Endothelial cell of hepatic sinusoid (primary cell): ENCODE results near the gene WDR76.

Experiments used
- in situ Hi-C: cut with HindIII; loops from 2 replicates; pipeline ENCODE4 v1.10.0; 2017; ENCODE audit warnings: low sequenced_read_pairs

WDR76 gene

DNA sequence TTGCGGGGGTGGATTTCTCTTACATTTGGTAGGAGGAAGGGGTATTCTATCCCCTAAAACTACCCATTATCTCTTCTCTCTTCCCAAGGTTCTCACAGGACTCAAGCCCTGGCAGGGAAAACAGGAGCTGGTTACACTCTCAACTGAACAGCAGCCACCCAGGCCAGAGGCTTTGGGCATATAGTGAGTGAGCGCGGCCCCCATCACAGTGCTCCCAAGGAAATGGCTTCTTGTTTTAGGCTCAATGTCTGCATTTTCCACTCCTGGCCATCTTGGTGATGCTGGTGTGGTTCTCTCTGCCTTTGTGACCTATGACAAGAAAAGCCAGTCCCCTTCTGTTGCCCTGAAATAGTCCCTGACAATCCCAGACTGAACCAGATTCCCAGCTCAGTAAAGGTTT, 50.1 kb downstream of the WDR76 start:
- in situ Hi-C loops: no loop called here

GRCh38 chr15:43877371-43877770, 50.6 kb downstream of the WDR76 start:
- in situ Hi-C loops: no loop called here

- in situ Hi-C loops: no loop called here
Observed at GRCh38 chr15:43878446-43878845, 51.6 kb downstream of the WDR76 start.

GRCh38 chr15:43879386-43880355, 52.9 kb downstream of the WDR76 start:
- in situ Hi-C loops: no loop called here

- in situ Hi-C loops: no loop called here
Observed at GRCh38 chr15:43880406-43881194, 53.8 kb downstream of the WDR76 start.

DNA sequence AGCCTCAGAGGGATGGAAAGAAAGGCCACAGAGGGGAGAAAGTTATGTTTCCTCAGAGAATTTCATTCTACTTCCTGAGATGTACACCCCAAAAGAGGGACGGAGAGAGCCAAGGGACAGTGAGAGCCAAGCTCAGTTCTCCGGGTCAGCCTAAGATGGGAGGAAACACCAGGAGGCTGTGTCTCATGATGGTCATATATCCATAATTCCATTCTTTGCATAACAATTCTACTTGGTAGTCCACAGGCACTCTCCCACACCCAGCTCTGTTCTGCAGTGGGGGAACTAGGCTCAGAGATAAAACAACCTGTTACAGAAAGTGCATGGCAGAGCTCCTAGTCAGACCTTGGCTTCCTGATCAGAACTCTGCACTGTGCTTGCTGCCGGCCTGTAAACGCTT, 54.4 kb downstream of the WDR76 start:
- in situ Hi-C loops: no loop called here

GRCh38 chr15:43881944-43882343, 55.1 kb downstream of the WDR76 start:
- in situ Hi-C loops: no loop called here

DNA sequence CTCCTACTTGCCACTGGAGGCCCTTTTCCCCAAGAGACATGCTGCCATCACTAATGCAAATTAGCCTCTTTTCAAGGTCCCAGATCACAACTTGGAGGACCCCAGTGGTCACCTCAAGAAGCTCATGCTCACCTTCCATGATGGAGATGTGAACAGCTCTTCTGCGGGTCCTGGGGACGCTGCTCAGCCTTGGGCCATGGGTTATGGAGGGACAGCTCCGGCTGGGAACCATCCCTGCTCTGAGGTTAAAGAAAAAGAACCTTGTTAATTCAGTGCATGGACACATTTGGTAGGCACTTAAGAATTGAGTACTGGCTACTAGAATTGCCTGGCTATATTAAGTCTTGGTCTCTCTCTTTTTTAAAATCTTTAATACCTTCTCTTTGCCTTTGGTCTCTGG, 56.8 kb downstream of the WDR76 start:
- in situ Hi-C loops: no loop called here

GRCh38 chr15:43886558-43886957, 59.8 kb downstream of the WDR76 start:
- in situ Hi-C loops: no loop called here

DNA sequence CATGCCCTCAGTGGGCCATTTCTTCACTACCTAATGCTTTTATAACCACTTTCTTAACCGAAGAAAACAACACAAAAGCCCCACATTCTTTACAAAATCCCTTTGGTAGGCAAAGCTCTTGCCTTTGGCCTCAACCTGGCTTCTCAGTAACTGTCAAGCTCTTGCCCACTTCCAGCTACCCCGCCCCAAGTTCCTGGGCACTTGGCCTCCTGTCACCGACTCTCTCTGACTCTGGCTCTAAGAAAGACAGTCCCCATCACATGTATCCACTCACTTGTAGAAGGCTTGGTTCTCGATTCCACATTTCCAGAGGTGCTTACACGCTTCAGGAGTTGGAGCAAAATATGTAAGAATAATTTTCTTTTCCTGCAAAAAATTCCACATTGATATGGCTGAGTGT, 61.1 kb downstream of the WDR76 start:
- in situ Hi-C loops: no loop called here

GRCh38 chr15:43889042-43889441, 62.2 kb downstream of the WDR76 start:
- in situ Hi-C loops: no loop called here

GRCh38 chr15:43893956-43894355, 67.2 kb downstream of the WDR76 start:
- in situ Hi-C loops: no loop called here

GRCh38 chr15:43895586-43895985, 68.8 kb downstream of the WDR76 start:
- in situ Hi-C loops: no loop called here

DNA sequence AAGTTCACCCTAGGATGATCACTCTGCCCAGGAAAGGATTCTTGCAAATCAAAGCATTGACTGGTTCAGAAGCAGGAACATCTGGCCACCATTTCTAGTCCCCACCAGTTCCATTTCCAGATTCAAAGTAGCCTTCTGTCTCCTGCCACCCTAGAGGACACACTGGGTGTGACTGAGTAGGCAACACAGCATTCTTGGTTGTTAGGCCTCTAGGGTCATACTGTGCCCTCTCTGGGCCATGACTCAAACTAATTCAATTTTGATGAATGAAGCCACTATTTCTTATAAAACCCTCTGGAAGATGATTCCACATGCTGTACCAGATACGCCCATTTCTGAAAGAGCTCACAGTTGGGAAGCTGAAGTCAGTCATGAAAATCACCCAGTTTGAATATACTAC, 69.7 kb downstream of the WDR76 start:
- in situ Hi-C loops: no loop called here

DNA sequence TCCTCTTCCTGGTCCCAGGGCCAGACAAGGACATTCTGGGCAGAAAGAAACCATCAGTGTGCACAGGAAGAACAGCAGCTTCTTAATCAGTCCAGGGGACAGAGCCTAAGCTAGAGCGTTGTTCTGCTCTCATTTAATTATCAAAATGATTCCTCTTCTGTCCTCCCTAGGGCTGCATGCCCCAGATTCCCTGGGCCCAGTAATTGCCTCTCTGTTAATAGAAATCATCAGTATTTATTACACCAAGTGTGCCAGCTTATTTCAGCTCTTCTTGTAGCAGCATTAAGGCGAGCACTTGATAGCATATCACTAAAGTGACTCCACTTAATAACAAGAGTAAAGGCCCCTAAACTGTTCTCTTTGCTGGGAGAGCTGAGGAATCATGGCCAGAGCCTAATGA, 72.1 kb downstream of the WDR76 start:
- in situ Hi-C loops: no loop called here

DNA sequence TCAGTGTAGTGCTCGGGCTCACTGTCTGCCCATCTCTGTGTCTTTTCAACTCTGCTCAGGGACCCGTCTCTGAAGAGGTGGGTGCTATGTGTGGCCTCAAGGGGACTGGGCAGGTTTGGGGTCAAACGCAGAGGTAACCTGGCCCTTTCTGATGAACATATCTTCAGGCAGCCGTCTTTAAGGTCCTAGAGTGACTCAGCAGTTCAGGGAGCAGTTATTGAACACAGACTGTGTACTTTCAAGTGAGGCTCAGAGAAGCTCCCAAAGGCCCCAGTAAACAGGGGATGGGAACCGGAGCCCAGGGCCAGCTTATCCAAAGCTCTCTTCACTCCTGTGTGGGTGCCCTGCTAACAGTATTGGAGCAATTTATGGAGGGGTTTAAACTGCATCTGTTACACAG, 73.1 kb downstream of the WDR76 start:
- in situ Hi-C loops: loop anchor here (5.0 to 10.0 kb wide), 4 partner anchors 87 to 317 kb away; no protein-coding TSS in a partner anchor

DNA sequence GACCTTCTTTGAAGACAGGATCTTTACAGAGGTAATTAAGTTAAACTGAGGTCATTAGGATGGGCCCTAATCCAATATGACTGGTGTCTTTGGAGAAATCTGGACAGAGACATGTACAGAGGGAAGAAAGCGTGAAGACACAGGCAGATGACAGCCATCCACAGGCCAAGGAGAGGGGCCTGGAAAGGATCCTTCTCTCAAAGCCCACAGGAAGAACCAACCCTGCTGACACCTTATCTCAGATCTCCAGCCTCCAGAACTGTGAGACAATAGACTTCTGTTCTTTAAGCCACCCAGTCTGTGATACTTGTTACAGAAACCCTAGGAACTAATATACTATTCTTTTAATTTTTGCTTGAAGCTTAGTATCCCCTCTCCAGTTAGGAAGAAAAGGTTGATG, 74.2 kb downstream of the WDR76 start:
- in situ Hi-C loops: loop anchor here (5.0 to 10.0 kb wide), 4 partner anchors 86 to 316 kb away; no protein-coding TSS in a partner anchor

GRCh38 chr15:43901495-43901894, 74.7 kb downstream of the WDR76 start:
- in situ Hi-C loops: loop anchor here (5.0 to 10.0 kb wide), 4 partner anchors 86 to 316 kb away; no protein-coding TSS in a partner anchor

DNA sequence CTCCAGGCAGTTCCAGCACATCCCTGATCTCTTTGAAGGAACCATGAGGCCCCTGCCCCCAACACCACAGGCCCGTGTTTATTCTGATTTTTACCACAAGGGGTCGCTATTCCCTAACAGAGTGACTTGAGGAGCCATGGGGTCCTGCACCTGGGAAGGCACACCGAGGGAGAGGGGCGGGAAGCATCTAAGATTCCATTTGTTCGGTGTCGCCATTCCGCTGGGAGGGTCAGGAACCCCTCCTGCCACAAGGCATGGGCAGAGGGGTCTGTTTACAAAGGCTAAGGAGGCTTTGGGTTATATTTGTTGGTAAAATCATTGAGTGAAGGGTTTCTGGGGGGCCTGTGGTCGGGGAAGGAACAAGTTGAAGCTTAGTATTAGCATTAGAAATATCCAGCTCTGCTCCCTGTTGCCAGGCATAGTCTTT, 77.1 kb downstream of the WDR76 start:
- in situ Hi-C loops: loop anchor here (5.0 to 10.0 kb wide), 4 partner anchors 83 to 313 kb away; no protein-coding TSS in a partner anchor

- in situ Hi-C loops: loop anchor here (10.0 kb wide), 1 partner anchor 219 kb away; no protein-coding TSS in a partner anchor
Observed at GRCh38 chr15:43905755-43906154, 79.0 kb downstream of the WDR76 start.

- in situ Hi-C loops: loop anchor here (10.0 kb wide), 1 partner anchor 216 kb away; no protein-coding TSS in a partner anchor
Observed at GRCh38 chr15:43908516-43909050, 81.8 kb downstream of the WDR76 start.
